Measurements from ENCODE around the gene DSE.

GRCh38 chr6:116392132-116393013 lies 21.6 kb downstream of the DSE start:
- TF ChIP-seq CTCF (IDR thresholded peaks at IDR 0.05), result no peak
- TF ChIP-seq POLR2A (IDR thresholded peaks at IDR 0.05), result no peak
